Measurements from ENCODE around the gene DGKH. TPM values are rescaled to one million over a fixed set of nuclear protein-coding genes. Genes with fewer than 3 reads are reported as not detected.

DGKH gene
- total RNA-seq, 2 experiments from 2014 or later, result 12.6 to 13.7 TPM

GRCh38 chr13:42028113-42028799 is 20.2 kb upstream of the DGKH start:
- H3K36me3 Mint-ChIP-seq (ENCODE audit: low read depth), result no peaks in the 10 kb centered on the region
- no peak overlapping the region for H3K27ac Mint-ChIP-seq
- no peaks in the 10 kb centered on the region for H3K9me3 Mint-ChIP-seq
- H3K4me3 Mint-ChIP-seq, result no peak overlapping the region
- peaks cover 4% of the 10 kb centered on the region for H3K27me3 Mint-ChIP-seq (ENCODE audit: low read depth)
- no peak for DNase-seq
- intact Hi-C loops (cut with micrococcal nuclease), result no loop called here
- CTCF ChIA-PET, result interaction anchor here (0.6 kb wide), 1 partner anchor 14 kb away, joined by 3 read pairs; no protein-coding TSS in a partner anchor
- no peaks in the 10 kb centered on the region for H3K4me1 Mint-ChIP-seq (ENCODE audit: low read depth)

- intact Hi-C loops (cut with micrococcal nuclease), result no loop called here
- Mint-ChIP-seq H3K4me1 (ENCODE audit: low read depth) (peaks cover 7% of the 10 kb centered on the region), H3K4me3 (no peak overlapping the region), H3K36me3 (ENCODE audit: low read depth) (no peaks in the 10 kb centered on the region), H3K9me3 (peaks cover 5% of the 10 kb centered on the region), H3K27me3 (ENCODE audit: low read depth) (no peaks in the 10 kb centered on the region), H3K27ac (no peak overlapping the region)
- CTCF ChIA-PET, result no interaction called here
- no peak for DNase-seq
Measured at GRCh38 chr13:42035905-42036521, 12.4 kb upstream of the DGKH start.

DNA sequence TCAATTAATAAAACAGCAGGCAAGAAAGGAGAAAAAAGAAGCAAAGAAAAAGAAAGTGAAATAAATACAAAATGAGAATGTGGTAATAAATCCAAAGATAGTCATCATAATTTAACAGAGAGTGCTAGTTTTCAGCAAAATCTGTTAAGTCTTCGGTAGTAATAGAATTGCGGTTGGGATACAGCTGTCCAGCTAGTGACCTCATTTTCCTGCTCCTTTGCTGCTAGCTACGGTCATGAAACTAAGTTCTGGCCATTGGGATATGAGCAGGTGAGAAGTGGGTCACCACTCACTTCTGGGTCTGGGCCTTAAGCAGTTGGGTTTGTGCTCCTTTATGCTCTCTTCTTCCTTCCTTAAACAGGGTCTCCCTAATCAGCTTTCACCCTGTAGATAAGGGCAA is 11.7 kb upstream of the DGKH start:
- no peak for DNase-seq
- CTCF ChIA-PET, result no interaction called here
- H3K4me1 Mint-ChIP-seq (ENCODE audit: low read depth), result peaks cover 12% of the 10 kb centered on the region
- peaks cover 3% of the 10 kb centered on the region for H3K36me3 Mint-ChIP-seq (ENCODE audit: low read depth)
- H3K4me3 Mint-ChIP-seq, result no peak overlapping the region
- intact Hi-C loops (cut with micrococcal nuclease), result no loop called here
- H3K9me3 Mint-ChIP-seq, result peaks cover 5% of the 10 kb centered on the region
- no peak overlapping the region for H3K27ac Mint-ChIP-seq
- H3K27me3 Mint-ChIP-seq (ENCODE audit: low read depth), result no peaks in the 10 kb centered on the region

DNA sequence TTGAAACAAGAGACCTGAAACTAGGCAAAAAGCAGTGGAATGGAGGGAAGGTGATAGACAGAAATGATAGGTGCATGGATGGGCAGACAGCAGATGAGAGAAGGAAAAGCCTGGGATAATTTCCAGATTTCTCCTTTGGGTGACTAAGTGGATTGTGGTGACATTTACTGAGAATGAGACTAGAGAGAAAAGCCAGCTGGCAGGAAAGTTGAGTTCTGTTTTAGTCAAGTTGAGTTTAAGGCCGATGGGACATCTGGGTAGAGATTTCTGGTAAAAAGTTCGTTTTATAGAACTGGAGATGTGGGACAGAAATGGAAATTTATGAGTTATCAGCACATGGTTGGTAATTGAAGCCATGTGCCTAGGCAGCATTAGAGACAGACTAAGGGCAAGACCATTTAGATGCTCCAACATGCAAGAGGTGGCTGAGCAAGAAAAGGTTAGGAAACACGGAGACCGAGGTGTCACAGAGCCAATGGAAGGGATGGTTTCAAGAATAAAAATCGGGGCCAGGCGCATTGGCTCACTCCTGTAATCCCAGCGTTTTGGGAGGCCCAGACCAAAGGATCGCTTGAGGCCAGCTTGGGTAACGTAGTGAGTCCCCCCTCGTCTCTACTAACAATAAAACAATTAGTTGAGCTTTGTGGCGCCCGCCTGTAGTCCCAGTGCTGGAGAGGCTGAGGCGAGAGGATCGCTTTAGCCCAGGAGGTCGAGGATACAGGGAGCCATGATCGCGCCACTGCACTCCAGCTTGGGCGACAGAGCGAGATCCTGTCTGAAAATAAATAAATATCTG is 9.6 kb upstream of the DGKH start:
- intact Hi-C loops (cut with micrococcal nuclease), result loop anchor here (1.0 kb wide), 1 partner anchor 134 kb away; no protein-coding TSS in a partner anchor
- Mint-ChIP-seq H3K27ac (no peak overlapping the region), H3K36me3 (ENCODE audit: low read depth) (peaks cover 7% of the 10 kb centered on the region), H3K27me3 (ENCODE audit: low read depth) (no peaks in the 10 kb centered on the region), H3K4me3 (peak overlapping the region; percentile 78), H3K9me3 (peaks cover 5% of the 10 kb centered on the region), H3K4me1 (ENCODE audit: low read depth) (peaks cover 20% of the 10 kb centered on the region)
- DNase-seq, result no peak
- CTCF ChIA-PET, result no interaction called here

GRCh38 chr13:42039457-42039945 is 8.9 kb upstream of the DGKH start:
- intact Hi-C loops (cut with micrococcal nuclease), result loop anchor here (1.0 kb wide), 1 partner anchor 134 kb away; no protein-coding TSS in a partner anchor
- CTCF ChIA-PET, result no interaction called here
- H3K4me1 Mint-ChIP-seq (ENCODE audit: low read depth), result peaks cover 20% of the 10 kb centered on the region

DNA sequence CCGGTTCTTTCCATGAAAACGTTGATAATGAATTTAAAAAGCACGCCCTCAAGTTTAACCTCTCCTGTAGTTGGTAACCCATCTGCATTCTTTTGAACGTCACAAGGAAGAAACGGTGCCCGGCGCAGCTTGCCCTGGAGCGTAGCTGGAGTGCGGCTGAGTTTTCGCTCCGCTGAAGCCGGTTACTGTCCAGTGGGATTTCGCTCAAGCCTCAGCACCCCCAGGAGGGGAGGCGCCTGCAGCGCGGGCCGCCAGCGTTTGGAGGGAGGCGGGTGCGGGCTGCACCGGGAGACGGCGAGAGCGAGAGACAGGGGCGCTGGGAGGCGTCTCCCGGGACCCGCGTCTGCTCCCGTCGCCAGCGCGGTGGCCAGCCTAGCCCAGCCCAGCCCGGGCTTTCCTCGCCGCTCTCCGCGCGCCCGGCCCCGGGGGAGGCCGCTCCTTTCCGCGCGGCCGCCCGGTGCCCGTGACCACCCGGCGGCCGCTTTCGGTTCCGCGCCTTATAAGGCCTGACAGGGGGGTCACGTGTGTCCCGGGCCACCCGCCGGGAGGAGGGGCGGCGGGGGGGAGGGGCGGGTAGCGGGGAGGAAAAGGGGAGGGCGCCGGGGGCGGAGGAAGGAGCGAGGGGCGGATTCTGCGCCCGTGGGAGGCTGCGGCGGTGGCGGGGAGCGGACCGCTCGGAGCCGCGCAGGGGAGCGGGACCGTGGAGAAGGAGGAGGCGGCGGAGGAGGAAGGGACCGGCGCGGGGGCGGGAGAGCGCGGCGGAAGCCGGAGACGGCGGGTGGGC is 8.3 kb upstream of the DGKH start:
- no peaks in the 10 kb centered on the region for H3K27me3 Mint-ChIP-seq (ENCODE audit: low read depth)
- peak overlapping the region; percentile 78 for H3K4me3 Mint-ChIP-seq
- CTCF ChIA-PET, result interaction anchor here (1.7 kb wide), 1 partner anchor 77 kb away, joined by 3 read pairs; no protein-coding TSS in a partner anchor
- peaks cover 7% of the 10 kb centered on the region for H3K36me3 Mint-ChIP-seq (ENCODE audit: low read depth)
- peak overlapping the region; percentile 73 for H3K27ac Mint-ChIP-seq
- intact Hi-C loops (cut with micrococcal nuclease), result loop anchor here (1.0 to 10.0 kb wide), 5 partner anchors 8 to 685 kb away; partner anchors contain the start of genes DGKH and VWA8
- peaks cover 5% of the 10 kb centered on the region for H3K9me3 Mint-ChIP-seq
- peak; percentile 86 for DNase-seq
- H3K4me1 Mint-ChIP-seq (ENCODE audit: low read depth), result peaks cover 20% of the 10 kb centered on the region

More at GRCh38 chr13:42039457-42039945, 8.9 kb upstream of the DGKH start:
- Mint-ChIP-seq H3K9me3 (peaks cover 5% of the 10 kb centered on the region), H3K4me3 (peak overlapping the region; percentile 78), H3K27ac (peak overlapping the region; percentile 37), H3K27me3 (ENCODE audit: low read depth) (no peaks in the 10 kb centered on the region), H3K36me3 (ENCODE audit: low read depth) (peaks cover 7% of the 10 kb centered on the region)
- no peak for DNase-seq

DNA sequence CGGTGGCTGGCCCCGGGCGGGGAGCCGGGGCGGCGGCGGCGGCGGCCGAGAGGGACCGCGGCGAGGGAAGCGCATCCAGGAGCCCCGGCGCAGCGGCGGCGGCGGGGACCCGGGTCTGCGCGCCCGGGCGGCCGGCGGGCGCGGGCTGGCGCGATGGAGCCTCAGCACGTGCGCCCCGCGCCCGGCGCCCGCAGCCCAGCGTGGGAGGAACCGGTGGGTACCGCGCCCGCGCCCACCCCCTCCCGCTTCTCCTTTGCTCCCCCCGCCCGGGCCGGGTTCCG is 7.8 kb upstream of the DGKH start:
- Mint-ChIP-seq H3K27me3 (ENCODE audit: low read depth) (no peaks in the 10 kb centered on the region), H3K27ac (no peak overlapping the region), H3K36me3 (ENCODE audit: low read depth) (peaks cover 7% of the 10 kb centered on the region), H3K4me3 (peak overlapping the region; percentile 83), H3K4me1 (ENCODE audit: low read depth) (peaks cover 20% of the 10 kb centered on the region), H3K9me3 (peaks cover 4% of the 10 kb centered on the region)
- intact Hi-C loops (cut with micrococcal nuclease), result loop anchor here (1.0 to 10.0 kb wide), 5 partner anchors 8 to 686 kb away; partner anchors contain the start of genes DGKH and VWA8
- CTCF ChIA-PET, result interaction anchor here (1.7 kb wide), 1 partner anchor 77 kb away, joined by 3 read pairs; no protein-coding TSS in a partner anchor
- no peak for DNase-seq

DNA sequence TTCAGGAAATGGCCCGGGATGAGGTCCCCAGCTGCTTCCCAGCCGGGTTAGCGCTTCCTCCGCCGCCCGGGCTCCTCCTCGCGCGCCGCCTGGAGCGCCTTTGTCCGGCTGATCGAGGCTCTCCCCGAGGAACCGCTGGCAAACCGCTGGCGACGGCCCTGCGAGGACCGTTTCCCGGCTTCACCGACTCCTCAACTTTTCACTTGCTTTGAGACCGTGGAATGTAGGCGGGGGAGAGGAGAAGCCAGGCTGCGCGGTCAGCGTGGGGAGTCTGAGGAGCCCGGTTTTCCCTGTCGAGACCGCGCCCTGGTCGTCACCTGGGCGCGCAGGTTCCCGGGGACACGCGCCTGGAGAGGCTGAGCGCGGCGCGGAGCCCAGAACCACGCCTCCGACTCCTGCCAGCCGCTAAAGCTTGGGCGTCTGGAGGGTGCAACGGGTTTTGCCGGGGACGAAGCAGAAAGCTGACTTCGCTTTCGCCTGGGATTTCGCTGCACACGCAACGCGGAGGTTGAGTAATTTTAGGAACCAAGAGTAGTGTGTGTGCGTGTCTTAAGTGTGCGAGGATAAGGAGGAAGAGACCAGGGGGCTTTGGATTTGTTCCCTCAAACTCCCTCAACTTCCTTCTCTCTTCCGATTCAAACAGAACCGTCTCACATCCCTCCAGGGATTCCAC is 7.3 kb upstream of the DGKH start:
- CTCF ChIA-PET, result interaction anchor here (0.6 to 1.7 kb wide), 3 partner anchors 78 to 136 kb away, joined by 3 to 4 read pairs (median 3); no protein-coding TSS in a partner anchor
- Mint-ChIP-seq H3K27me3 (ENCODE audit: low read depth) (no peaks in the 10 kb centered on the region), H3K4me3 (peak overlapping the region; percentile 83), H3K36me3 (ENCODE audit: low read depth) (peaks cover 7% of the 10 kb centered on the region), H3K9me3 (no peaks in the 10 kb centered on the region), H3K4me1 (ENCODE audit: low read depth) (peaks cover 20% of the 10 kb centered on the region), H3K27ac (peak overlapping the region; percentile 51)
- DNase-seq, result peak; percentile 57
- intact Hi-C loops (cut with micrococcal nuclease), result loop anchor here (1.0 to 10.0 kb wide), 4 partner anchors 80 to 686 kb away; partner anchors contain the start of gene VWA8

DNA sequence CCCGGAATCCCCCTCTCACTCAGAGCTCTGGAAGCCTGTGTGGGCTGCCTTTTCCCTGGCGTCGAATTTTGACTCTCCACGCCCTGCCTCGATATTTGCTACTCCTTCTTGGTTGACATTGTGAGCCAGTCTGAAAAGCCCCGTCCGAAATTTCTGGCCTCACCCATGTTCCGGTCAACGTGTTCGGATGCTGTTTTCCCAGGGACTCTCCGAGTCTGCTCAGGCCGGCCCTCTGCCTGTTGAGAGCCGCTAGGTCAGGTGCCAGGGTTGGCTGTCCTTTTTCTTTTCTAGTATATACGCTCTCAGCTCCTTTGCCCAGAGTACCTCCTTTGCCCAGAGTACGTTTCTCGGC is 6.8 kb upstream of the DGKH start:
- Mint-ChIP-seq H3K4me1 (ENCODE audit: low read depth) (peaks cover 22% of the 10 kb centered on the region), H3K27me3 (ENCODE audit: low read depth) (no peaks in the 10 kb centered on the region), H3K27ac (peak overlapping the region; percentile 51), H3K9me3 (no peaks in the 10 kb centered on the region), H3K36me3 (ENCODE audit: low read depth) (peaks cover 7% of the 10 kb centered on the region), H3K4me3 (peak overlapping the region; percentile 83)
- CTCF ChIA-PET, result interaction anchor here (0.6 to 1.7 kb wide), 3 partner anchors 78 to 137 kb away, joined by 3 to 4 read pairs (median 3); no protein-coding TSS in a partner anchor
- intact Hi-C loops (cut with micrococcal nuclease), result loop anchor here (1.0 to 10.0 kb wide), 4 partner anchors 81 to 687 kb away; partner anchors contain the start of gene VWA8
- DNase-seq, result no peak

DNA sequence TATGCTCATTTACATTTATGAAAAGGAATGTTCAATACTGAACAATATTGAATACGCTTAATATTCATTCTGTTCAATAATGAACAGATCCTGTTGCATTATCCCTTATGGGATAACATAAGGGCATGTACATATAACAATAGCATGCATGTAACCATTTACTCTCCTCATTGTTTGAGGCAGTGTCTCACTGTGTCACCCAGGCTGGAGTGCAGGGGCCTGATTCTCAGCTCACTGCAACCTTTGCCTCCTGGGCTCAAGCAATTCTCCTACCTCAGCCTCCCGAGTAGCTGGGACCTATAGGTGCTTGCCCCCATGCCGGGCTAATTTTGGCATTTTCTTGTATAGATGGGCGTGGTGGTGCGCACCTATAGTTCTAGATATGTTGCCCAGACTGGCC is 4.8 kb upstream of the DGKH start:
- Mint-ChIP-seq H3K4me3 (no peak overlapping the region), H3K4me1 (ENCODE audit: low read depth) (peaks cover 29% of the 10 kb centered on the region), H3K27ac (no peak overlapping the region), H3K36me3 (ENCODE audit: low read depth) (peaks cover 7% of the 10 kb centered on the region), H3K27me3 (ENCODE audit: low read depth) (peaks cover 3% of the 10 kb centered on the region), H3K9me3 (no peaks in the 10 kb centered on the region)
- no peak for DNase-seq
- CTCF ChIA-PET, result no interaction called here
- intact Hi-C loops (cut with micrococcal nuclease), result loop anchor here (10.0 kb wide), 2 partner anchors 351 to 689 kb away; no protein-coding TSS in a partner anchor

GRCh38 chr13:42046448-42046847 is 2.0 kb upstream of the DGKH start:
- peaks cover 27% of the 10 kb centered on the region for H3K4me1 Mint-ChIP-seq (ENCODE audit: low read depth)
- peaks cover 11% of the 10 kb centered on the region for H3K36me3 Mint-ChIP-seq (ENCODE audit: low read depth)
- H3K4me3 Mint-ChIP-seq, result no peak overlapping the region
- intact Hi-C loops (cut with micrococcal nuclease), result loop anchor here (5.0 to 10.0 kb wide), 5 partner anchors 66 to 984 kb away; partner anchors contain the start of genes AKAP11 and WBP4
- H3K27me3 Mint-ChIP-seq (ENCODE audit: low read depth), result peaks cover 3% of the 10 kb centered on the region
- DNase-seq, result no peak
- CTCF ChIA-PET, result interaction anchor here (0.9 kb wide), 1 partner anchor 74 kb away, joined by 3 read pairs; no protein-coding TSS in a partner anchor
- no peak overlapping the region for H3K27ac Mint-ChIP-seq
- H3K9me3 Mint-ChIP-seq, result no peaks in the 10 kb centered on the region
